Calu3 (cell line): Measurements from ENCODE around the gene OTOF. TPM values are rescaled to one million over a fixed set of nuclear protein-coding genes. Genes with fewer than 3 reads are reported as not detected.

ENCODE experiments used
- BruUV-seq: library from RNA; stranded (reverse); fragments of 400-500 nt; replicated peaks from 2 replicates; lab custom pipeline; 2021; lab: Mats Ljungman, UMichigan
- CTCF ChIA-PET: fragments of 300-600 bp; sonication (Branson Sonifier 250); formaldehyde crosslinking; loops from one replicate; lab custom pipeline; 2022; ENCODE audit warnings: antibody characterized with exemption; lab: Charles Lee
- DNase-seq: peaks from one replicate; pipeline ENCODE4 v3.0.0; 2022
- H3K27ac Mint-ChIP-seq: one replicate; pipeline ENCODE4 v1.8.0; 2022; ENCODE audit warnings: mixed read lengths; ENCODE audit not compliant: unreplicated experiment
- H3K27me3 Mint-ChIP-seq: one replicate; pipeline ENCODE4 v1.8.0; 2022; ENCODE audit warnings: mixed read lengths; ENCODE audit not compliant: unreplicated experiment
- H3K36me3 Mint-ChIP-seq: one replicate; pipeline ENCODE4 v1.8.0; 2022; ENCODE audit warnings: mild to moderate bottlenecking, moderate library complexity, mixed read lengths; ENCODE audit not compliant: insufficient read depth, unreplicated experiment
- H3K4me1 Mint-ChIP-seq: one replicate; pipeline ENCODE4 v1.8.0; 2022; ENCODE audit warnings: mild to moderate bottlenecking, low read depth, mixed read lengths; ENCODE audit not compliant: unreplicated experiment
- H3K4me3 Mint-ChIP-seq: one replicate; pipeline ENCODE4 v1.8.0; 2022; ENCODE audit warnings: mild to moderate bottlenecking, low read depth, moderate library complexity, mixed read lengths; ENCODE audit not compliant: unreplicated experiment
- H3K9me3 Mint-ChIP-seq: one replicate; pipeline ENCODE4 v1.8.0; 2022; ENCODE audit warnings: low read depth, mixed read lengths; ENCODE audit not compliant: unreplicated experiment
- intact Hi-C: fragments of 100-400 bp; cut with micrococcal nuclease; formaldehyde crosslinking; loops from one replicate; pipeline ENCODE4 v1.10.0; 2022; ENCODE audit not compliant: unreplicated experiment
- total RNA-seq: library from RNA; stranded (reverse); gene quantifications from 2 replicates; pipeline ENCODE4 v1.2.3, GENCODE V29; 2022
- TF ChIP-seq, protein P1 (sequence below): fragments of 200-600 bp; IDR thresholded peaks from one replicate; pipeline ENCODE4 v1.8.0; 2022; ENCODE audit warnings: antibody characterized with exemption; ENCODE audit not compliant: unreplicated experiment

The OTOF gene
- total RNA-seq, 1 experiment from 2014 or later = not detected

DNA sequence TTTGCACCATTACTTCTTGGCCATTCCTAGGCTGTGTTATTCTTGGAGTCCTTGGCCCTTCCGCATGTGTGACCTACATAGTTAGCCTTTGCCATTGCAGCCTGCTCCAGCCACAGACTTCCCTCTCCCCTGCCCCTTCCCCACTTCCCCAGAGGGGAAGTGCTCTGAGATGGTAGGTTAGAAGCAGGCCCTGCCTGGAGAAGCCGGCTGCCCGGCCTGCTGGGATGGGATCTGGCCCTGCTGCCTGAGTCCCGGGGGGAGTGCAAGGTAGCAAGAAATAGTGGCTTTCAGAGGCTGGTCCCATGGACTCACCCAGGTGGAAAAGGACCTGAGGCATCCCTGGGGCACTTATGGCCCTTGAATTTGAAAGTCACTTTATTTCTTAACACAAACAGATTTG is 28.4 kb upstream of the OTOF start:
- Mint-ChIP-seq H3K36me3 (no peaks in the 10 kb centered on the region), H3K9me3 (no peaks in the 10 kb centered on the region), H3K4me1 (no peaks in the 10 kb centered on the region), H3K4me3 (no peak overlapping the region), H3K27me3 (peaks cover 63% of the 10 kb centered on the region), H3K27ac (no peak overlapping the region)
- no TSS peak for BruUV-seq
- no peak for DNase-seq
- CTCF ChIA-PET = no interaction called here
- intact Hi-C loops = no loop called here
- TF ChIP-seq, protein P1, sequence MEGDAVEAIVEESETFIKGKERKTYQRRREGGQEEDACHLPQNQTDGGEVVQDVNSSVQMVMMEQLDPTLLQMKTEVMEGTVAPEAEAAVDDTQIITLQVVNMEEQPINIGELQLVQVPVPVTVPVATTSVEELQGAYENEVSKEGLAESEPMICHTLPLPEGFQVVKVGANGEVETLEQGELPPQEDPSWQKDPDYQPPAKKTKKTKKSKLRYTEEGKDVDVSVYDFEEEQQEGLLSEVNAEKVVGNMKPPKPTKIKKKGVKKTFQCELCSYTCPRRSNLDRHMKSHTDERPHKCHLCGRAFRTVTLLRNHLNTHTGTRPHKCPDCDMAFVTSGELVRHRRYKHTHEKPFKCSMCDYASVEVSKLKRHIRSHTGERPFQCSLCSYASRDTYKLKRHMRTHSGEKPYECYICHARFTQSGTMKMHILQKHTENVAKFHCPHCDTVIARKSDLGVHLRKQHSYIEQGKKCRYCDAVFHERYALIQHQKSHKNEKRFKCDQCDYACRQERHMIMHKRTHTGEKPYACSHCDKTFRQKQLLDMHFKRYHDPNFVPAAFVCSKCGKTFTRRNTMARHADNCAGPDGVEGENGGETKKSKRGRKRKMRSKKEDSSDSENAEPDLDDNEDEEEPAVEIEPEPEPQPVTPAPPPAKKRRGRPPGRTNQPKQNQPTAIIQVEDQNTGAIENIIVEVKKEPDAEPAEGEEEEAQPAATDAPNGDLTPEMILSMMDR = no peak

DNA sequence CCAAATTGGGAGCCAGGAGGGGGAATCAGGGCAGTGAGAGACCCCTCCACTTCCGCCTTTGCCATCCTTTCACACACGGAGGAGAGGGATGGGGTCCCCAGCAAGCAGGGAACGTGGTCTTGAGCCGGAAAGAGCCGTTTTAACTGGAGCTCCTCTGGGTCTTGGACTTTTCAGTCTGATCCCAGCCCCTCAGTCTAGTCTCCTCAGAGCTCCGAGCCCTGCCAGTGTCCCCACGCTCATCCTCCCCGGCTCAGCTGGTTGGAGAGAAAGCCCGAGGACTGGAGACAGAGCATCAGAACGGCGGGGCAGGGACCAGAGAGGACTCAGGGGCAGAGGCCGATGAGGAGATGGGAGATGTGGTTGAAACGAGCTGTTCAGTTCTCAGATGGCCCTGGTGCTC is 26.1 kb upstream of the OTOF start:
- TF ChIP-seq, protein P1 = no peak
- no TSS peak for BruUV-seq
- peak overlapping the region; percentile 62 for H3K4me3 Mint-ChIP-seq
- H3K9me3 Mint-ChIP-seq = no peaks in the 10 kb centered on the region
- no peak for DNase-seq
- no peaks in the 10 kb centered on the region for H3K36me3 Mint-ChIP-seq
- H3K27me3 Mint-ChIP-seq = peaks cover 63% of the 10 kb centered on the region
- no peaks in the 10 kb centered on the region for H3K4me1 Mint-ChIP-seq
- CTCF ChIA-PET = interaction anchor here (0.5 to 1.7 kb wide), 5 partner anchors 12 to 1249 kb away, joined by 3 to 5 read pairs (median 3); no protein-coding TSS in a partner anchor
- peak overlapping the region; percentile 3 for H3K27ac Mint-ChIP-seq
- intact Hi-C loops = loop anchor here (5.0 kb wide), 1 partner anchor 163 kb away; no protein-coding TSS in a partner anchor

DNA sequence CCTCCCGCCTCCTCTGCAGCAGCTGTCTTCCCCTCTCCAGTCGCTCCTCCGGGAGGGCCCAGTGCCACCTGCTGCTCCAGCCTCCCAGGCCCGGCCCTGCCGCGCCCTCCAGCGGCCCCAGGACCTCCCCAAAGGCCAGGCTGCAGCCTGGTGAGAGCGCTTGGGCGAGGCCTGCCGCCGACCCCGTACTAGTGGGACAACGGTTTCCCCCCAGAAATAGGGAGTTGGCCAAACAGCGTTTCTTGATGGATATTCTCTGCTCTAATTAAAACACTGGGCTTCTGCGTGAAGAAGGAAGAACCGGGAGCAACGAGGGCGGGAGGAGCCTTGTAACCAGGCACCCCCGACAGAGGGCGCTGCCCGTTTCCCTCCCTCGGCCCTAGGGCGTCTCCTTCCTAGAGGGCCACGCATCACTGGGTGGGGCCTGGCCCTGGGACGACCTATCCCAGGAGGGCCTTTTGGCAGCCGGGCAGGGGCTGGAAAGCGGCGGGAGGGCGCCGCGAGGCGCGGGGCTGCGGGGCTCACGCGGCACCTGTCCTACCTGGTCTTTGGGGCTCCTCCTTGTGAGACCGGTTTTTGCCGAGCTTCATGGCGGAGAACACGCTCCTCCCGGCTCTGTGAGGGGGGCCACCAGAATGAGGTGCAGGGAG is 25.4 kb upstream of the OTOF start:
- CTCF ChIA-PET = interaction anchor here (0.8 to 1.6 kb wide), 5 partner anchors 12 to 85 kb away, joined by 3 to 5 read pairs (median 3); no protein-coding TSS in a partner anchor
- Mint-ChIP-seq H3K27ac (peak overlapping the region; percentile 3), H3K9me3 (no peaks in the 10 kb centered on the region), H3K27me3 (peaks cover 63% of the 10 kb centered on the region), H3K36me3 (no peaks in the 10 kb centered on the region), H3K4me3 (peak overlapping the region; percentile 62), H3K4me1 (no peaks in the 10 kb centered on the region)
- peak; percentile 90 for DNase-seq
- no TSS peak for BruUV-seq
- intact Hi-C loops = loop anchor here (1.0 to 5.0 kb wide), 2 partner anchors 75 to 164 kb away; no protein-coding TSS in a partner anchor
- TF ChIP-seq, protein P1 = peak; percentile 91

DNA sequence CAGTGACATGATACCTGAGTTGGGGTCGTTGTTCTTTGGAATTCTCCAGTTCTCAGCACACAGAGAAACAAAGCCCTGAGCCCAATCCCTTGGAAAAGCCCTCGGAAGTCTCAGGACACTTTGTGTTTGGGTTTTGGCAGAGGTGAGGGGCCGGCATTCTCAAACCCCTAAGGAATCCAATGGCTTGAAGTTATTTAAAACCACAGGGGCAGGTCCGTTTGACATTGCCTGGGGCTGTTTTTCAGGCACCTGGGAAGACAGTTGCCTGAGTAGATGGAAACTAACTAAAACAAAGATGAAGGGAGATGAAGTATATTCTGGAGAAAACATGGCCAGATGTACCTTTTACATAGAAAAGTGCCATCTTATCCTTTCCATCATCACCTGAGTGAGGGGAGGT is 22.5 kb upstream of the OTOF start:
- no TSS peak for BruUV-seq

More for the DNA sequence above, 22.5 kb upstream of the OTOF start:
- Mint-ChIP-seq H3K27me3 (peaks cover 72% of the 10 kb centered on the region), H3K4me1 (no peaks in the 10 kb centered on the region), H3K9me3 (no peaks in the 10 kb centered on the region), H3K4me3 (no peak overlapping the region), H3K36me3 (no peaks in the 10 kb centered on the region), H3K27ac (no peak overlapping the region)
- TF ChIP-seq, protein P1 = no peak
- CTCF ChIA-PET = no interaction called here
- intact Hi-C loops = loop anchor here (5.0 kb wide), 1 partner anchor 167 kb away; no protein-coding TSS in a partner anchor
- no peak for DNase-seq
